Stimulated activated CD8-positive, alpha-beta memory T cell treated with anti-CD3 and anti-CD28 coated beads, Interleukin-2, amount 100 ng/mL, for 1 hour (primary cell): Measurements from ENCODE around the gene EPS8L3.
"Not testable (repeated sequence)": the region's sequence is repeated elsewhere in the genome, so short reads cannot be mapped to it uniquely, and the experiment has no call there.

ENCODE experiments used
- DNase-seq, 2 donors: peaks; one replicate each; pipeline ENCODE4 v3.0.0-alpha.2; 2020; ENCODE audit warnings: low read depth in 2 of 2

EPS8L3 gene

DNA sequence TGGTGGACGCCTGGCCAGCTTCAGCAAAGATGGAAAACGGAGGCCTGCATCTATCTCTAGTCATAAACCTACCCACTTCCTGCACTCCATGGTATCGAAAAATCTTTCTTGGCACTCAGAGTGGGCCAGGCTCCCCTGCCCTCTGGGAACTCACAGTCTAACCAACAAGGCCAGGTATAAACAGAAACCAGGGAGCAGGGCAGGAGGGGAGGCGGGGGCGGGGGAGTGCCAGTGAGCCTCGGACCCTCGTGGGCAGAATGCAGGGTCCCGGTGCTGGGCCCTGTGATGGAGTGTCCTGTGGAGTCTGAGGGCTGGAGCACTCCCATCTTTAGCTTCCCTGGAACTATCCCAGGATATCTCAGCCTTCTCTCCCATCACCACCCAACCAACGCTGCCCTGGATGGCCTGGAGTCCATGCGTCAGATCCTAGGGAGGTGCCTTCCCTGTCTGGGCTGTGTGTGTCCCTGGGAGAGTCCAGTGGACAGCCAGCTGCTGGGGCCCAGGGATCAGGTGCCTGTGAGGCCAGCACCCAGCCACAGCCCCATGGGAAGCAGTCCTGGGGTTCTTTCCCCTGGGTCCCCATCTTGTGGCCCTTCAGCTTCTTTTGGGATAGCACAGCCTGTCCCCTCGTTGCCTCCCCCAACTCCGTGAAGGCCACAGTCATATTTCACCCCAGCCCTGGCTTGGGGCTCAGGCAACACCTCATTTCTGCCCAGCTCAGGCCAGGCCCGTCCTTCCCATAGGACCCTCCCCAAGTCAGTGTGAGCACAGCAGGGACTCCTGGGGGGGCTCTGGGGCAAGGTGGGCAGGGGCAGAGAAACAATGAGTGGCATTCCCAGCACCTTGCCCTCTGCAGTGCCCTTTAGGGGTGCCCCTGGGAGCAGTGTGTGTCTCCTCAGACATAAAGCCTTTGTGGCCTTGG lies 1.1 kb upstream of the EPS8L3 start:
- DNase-seq = no peak

DNA sequence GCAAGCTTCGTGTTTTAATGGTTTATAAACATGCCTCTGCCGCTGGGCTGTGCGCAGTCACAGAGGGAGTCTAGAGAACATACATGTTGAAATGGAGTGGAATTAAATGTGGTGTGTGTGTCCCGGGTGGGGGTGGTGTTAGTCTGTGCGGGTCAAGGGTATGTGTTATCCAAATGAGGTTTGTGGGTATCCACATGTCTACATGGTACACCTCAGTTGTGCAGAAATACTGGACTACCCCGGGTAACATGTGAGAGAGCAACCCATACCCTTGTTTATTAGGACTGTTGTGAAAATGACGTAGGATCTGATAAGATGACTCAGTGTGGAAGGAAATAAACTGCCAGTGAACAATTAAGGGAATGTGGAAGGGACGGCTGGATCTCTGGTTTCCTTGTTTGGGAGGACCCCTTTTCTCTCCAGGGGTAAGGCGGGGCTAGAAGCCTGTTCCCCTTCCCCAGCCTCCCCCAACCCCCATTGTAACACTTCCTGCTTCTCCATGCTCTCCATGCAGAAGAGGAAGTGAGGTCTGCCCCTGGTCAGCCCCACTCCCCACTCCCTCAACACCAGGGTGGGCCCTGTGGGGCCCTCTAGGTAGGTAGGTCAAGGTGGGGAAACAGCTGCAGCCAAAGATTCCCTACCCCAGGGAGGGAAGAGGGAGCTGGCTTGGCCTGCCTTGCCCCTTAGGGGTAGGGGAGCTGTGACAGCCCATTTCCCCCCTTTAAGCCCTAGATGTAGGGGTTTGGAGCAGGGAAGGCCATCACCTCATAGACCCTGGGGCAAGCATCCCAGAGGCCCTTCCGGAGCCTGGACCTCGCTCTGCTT lies 690 bp downstream of the EPS8L3 start:
- DNase-seq = no peak

GRCh38 chr1:109762039-109762585 lies 1.6 kb downstream of the EPS8L3 start:
- no peak for DNase-seq

GRCh38 chr1:109761227-109762038 lies 2.3 kb downstream of the EPS8L3 start:
- DNase-seq = no peak

GRCh38 chr1:109760581-109761226 lies 3.0 kb downstream of the EPS8L3 start:
- DNase-seq = no peak

DNA sequence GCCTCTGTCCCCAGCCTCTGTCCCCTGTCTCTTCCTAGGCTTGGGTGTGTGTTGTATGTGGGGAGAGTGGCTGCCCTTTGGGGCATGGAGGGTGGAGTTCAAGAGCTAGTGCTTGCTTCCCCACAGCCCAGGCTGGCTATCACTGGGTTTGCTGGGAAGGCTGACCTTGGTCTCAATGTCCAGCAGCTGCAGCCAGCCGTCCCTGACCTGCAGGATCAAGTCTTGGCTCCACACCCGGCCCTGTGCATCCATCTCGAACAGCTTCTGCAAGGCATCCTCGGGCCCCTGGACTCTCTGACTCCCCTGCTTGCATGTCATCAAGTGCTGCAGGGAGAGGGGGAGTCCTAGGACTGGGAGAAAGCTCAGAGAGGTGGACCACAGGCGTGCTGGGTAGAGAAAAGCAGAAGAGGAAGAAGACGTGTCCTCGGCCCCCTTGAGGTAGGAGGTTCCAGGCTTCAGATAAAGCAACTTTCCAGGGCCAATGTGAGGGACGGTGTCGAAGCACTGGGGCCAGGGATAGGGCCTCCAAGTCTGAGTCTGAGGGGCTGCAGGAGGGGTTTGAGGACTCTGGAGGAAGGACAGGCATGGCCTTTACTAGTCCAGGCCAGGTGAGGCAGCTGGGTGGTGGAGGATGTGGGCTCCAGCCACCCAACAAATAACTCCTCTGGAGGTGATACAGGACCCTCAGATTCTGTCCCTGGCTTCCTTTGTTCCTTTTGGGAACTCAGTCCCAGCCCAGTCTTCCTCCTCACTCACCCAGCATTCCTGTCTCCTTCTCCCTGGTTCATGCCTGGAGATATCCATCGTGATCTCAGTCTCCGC lies 4.0 kb downstream of the EPS8L3 start:
- DNase-seq = no peak

- no peak for DNase-seq
These were observed 5.6 kb downstream of the EPS8L3 start for GRCh38 chr1:109757936-109758786.

DNA sequence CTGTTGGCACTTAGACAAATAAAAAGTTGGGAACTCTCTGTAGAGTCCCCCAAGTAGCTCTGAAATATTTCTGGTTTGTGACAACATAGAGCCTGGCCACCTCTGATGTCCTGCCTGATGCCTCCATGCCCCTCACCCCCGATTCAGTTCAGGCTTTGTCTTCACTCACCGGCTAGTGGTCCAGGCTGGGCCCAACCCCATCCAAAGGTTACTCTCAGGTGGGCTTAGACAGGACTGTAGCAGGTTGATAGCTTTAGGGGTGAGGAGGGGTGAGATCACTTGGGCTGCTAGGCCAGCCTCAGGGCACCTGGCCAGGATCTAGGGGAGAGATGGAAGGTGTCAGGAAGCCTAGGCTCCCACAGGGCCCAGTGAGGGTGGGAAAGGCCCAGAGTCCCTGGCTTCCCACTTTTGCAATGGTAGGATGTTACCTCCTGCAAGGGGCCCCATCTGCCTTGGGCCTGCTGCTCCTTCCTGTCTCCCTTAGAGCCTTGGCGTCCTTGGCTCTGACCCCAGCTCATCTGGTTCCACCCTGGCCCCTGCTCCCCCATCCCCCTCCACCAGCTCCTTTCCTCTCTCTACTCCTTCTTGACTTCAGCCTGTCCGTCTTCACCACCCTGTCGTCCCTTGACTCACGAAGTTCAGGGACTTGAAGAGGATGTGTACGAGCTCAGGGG lies 6.7 kb downstream of the EPS8L3 start:
- no peak for DNase-seq

- not testable (repeated sequence) for DNase-seq
These were observed 7.4 kb downstream of the EPS8L3 start for GRCh38 chr1:109756325-109756724.

- no peak for DNase-seq
These were observed 9.0 kb downstream of the EPS8L3 start for GRCh38 chr1:109754738-109755137.

DNA sequence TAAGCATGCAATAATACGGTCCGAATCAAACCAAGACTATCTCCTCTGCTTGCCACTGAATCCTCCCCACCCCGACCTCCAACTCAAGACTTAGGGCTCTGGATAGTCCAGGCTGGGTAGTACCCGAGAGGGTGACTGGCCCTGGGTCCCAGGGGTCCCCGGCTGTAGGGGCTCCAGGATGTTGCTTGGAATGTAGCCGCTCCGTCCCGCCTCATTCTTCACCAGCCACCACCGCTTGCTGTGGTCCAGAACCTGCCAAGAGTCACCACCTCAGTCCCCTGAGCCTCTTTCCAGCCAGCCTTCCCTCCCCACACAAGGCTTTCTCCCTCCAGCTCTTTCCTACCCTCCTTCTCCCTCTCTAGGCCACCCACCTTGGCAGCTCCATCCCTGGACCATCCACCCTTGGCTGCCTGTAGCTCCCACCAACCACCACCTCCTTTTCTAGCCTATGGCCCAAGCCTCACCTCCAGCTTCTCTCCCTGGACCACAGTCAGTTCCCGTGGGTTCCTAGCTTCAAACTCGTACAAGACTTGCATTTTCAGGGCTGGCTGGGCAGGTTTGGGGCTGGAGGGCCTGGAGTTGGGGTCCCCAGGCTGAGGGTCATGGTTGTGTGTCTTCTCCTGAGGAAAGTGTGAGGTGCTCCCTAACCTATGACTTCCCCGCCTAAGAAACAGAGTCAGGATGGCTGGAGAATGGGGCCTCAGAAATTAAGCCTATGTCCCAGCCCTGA lies 12.0 kb downstream of the EPS8L3 start:
- no peak for DNase-seq

- no peak for DNase-seq
These were observed 12.8 kb downstream of the EPS8L3 start for GRCh38 chr1:109750920-109751319.

GRCh38 chr1:109750241-109750882 lies 13.4 kb downstream of the EPS8L3 start:
- no peak for DNase-seq

GRCh38 chr1:109749221-109749620 lies 14.5 kb downstream of the EPS8L3 start:
- DNase-seq = no peak

DNA sequence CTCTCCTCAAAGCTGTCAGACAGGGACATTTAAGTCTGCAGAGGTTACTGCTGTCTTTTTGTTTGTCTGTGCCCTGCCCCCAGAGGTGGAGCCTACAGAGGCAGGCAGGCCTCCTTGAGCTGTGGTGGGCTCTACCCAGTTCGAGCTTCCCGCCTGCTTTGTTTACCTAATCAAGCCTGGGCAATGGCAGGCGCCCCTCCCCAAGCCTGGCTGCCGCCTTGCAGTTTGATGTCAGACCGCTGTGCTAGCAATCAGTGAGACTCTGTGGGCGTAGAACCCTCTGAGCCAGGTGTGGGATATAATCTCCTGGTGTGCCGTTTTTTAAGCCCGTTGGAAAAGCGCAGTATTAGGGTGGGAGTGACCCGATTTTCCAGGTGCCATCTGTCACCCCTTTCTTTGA lies 15.4 kb downstream of the EPS8L3 start:
- DNase-seq = not testable (repeated sequence)

DNA sequence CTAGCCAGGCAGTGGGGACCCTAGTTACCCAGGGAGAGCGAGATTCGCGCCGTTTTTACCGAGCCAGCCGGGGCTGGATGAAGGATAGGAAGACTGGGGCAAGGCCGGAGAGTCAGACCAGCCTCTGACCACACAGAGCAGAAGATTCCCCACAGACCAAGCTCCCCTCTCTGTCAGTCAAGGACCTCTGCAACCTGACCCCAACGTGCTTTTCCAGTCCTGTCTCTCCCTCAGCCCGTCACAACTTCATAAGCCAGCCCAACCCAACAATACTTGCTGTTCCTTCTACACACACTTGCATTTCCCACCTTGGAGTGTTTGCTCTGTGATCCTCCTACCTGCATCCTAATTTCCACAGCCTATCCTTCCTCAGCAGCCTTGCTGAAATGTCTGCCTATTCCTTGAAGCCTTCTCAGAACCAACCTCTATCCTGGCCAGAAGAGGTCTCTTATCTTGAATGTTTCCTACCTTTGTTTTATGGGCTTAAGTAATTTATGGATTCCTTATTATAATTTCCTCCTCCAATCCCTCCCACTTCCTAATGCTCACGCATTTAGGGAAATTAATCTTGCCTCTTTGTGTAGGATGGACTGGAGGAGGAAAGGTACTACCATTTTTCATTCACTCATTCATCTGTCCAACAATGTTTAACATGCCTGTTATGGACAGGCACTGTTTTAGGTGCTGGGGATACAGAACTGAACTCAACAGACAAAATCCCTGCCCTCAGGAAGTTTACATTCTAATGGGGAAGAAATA lies 22.9 kb downstream of the EPS8L3 start, which contains the start of gene GSTM3:
Gene GSTM3 (minus strand): TSS at position 424 of the 759 bp plus-strand sequence. CDS start 751 bp downstream, outside the sequence.
- no peak for DNase-seq
